GM13977 (cell line): ENCODE data around the gene ADCY6.

ENCODE experiments used
- DNase-seq: peaks from one replicate; pipeline ENCODE4 v3.0.0; 2012; ENCODE audit warnings: low spot score
- CTCF ChIP-seq: IDR thresholded peaks from 2 replicates; pipeline ENCODE4 v1.5.1; 2012; ENCODE audit warnings: mild to moderate bottlenecking, control low read depth; ENCODE audit not compliant: insufficient read depth; ENCODE audit errors: extremely low read depth, missing control alignments
- in situ Hi-C: fragments of 300-500 bp; cut with MboI; formaldehyde crosslinking; loops from one replicate; pipeline ENCODE4 v1.12.0; 2022; ENCODE audit warnings: low sequenced_read_pairs, low pct_unique_long_range_greater_than_20kb, mixed read lengths, inconsistent platforms; ENCODE audit not compliant: unreplicated experiment

Gene ADCY6

GRCh38 chr12:48827513-48828096 lies 38.7 kb upstream of the ADCY6 start:
- DNase-seq, result no peak
- TF ChIP-seq CTCF, result no peak
- in situ Hi-C loops, result no loop called here

GRCh38 chr12:48827026-48827425 lies 38.1 kb upstream of the ADCY6 start:
- in situ Hi-C loops, result no loop called here
- no peak for TF ChIP-seq CTCF
- no peak for DNase-seq

- no peak for DNase-seq
Observed at GRCh38 chr12:48826209-48826855, 37.4 kb upstream of the ADCY6 start.

GRCh38 chr12:48824905-48825304 lies 36.0 kb upstream of the ADCY6 start:
- no peak for DNase-seq
- TF ChIP-seq CTCF, result no peak
- in situ Hi-C loops, result no loop called here

More at GRCh38 chr12:48826209-48826855, 37.4 kb upstream of the ADCY6 start:
- in situ Hi-C loops, result no loop called here
- no peak for TF ChIP-seq CTCF

GRCh38 chr12:48824112-48824511 lies 35.2 kb upstream of the ADCY6 start:
- no peak for DNase-seq
- no peak for TF ChIP-seq CTCF
- in situ Hi-C loops, result no loop called here

GRCh38 chr12:48823281-48823680 lies 34.4 kb upstream of the ADCY6 start:
- TF ChIP-seq CTCF, result no peak
- DNase-seq, result no peak
- in situ Hi-C loops, result no loop called here
